Measurements from ENCODE around the gene CCDC85B.

GRCh38 chr11:65899356-65900124 lies 9.1 kb downstream of the CCDC85B start:
- TF ChIP-seq, protein P1, sequence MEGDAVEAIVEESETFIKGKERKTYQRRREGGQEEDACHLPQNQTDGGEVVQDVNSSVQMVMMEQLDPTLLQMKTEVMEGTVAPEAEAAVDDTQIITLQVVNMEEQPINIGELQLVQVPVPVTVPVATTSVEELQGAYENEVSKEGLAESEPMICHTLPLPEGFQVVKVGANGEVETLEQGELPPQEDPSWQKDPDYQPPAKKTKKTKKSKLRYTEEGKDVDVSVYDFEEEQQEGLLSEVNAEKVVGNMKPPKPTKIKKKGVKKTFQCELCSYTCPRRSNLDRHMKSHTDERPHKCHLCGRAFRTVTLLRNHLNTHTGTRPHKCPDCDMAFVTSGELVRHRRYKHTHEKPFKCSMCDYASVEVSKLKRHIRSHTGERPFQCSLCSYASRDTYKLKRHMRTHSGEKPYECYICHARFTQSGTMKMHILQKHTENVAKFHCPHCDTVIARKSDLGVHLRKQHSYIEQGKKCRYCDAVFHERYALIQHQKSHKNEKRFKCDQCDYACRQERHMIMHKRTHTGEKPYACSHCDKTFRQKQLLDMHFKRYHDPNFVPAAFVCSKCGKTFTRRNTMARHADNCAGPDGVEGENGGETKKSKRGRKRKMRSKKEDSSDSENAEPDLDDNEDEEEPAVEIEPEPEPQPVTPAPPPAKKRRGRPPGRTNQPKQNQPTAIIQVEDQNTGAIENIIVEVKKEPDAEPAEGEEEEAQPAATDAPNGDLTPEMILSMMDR (IDR thresholded peaks at IDR 0.05): no peak
- no peak for TF ChIP-seq POLR2A (IDR thresholded peaks at IDR 0.05)
